Measurements from ENCODE around the gene LIPG.
"Not testable (repeated sequence)": the region's sequence is repeated elsewhere in the genome, so short reads cannot be mapped to it uniquely, and the experiment has no call there.

Gene LIPG

DNA sequence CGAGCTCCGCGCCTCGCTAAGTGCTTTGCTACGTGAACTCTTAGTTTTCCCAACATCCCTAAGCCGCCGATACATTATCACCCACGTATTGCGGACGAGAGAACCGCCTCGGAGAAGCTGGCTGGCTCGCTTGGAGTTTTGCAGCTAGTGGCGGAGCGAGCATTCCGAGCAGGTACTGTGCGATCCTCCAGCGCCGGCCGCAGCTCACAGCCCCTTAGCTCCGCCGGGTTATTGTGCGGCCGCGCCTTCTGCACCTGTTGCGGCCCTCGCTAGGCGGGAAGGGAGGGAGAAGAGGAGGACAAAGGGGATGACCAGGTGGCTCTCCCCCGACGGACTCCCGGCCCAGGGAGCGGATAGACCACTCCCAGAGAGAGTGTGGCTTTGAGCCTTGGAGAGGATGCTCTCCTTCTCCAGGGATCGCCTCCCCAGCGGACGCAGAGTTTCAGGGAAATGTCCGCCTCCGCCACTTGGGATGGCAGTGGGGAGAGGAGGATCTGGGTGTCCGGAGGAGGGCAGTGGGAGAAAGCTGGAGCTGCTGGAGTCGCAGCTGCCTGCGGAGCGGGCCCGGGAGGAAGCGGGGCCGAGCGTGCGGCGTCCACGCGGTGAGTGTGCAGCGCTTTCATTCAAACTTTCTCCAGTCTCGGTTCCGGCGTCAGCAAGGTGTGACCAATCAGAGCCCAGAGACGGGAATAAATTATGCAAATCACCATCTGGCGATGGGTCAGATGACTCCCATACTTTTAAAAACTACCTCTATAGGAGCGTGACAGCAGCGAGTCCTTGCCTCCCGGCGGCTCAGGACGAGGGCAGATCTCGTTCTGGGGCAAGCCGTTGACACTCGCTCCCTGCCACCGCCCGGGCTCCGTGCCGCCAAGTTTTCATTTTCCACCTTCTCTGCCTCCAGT lies at the start of gene LIPG:
Gene LIPG, plus strand, starts transcription at position 769 of the 905 bp plus-strand sequence. CDS start 252 bp downstream, outside the sequence.
- DNase-seq: no peak

DNA sequence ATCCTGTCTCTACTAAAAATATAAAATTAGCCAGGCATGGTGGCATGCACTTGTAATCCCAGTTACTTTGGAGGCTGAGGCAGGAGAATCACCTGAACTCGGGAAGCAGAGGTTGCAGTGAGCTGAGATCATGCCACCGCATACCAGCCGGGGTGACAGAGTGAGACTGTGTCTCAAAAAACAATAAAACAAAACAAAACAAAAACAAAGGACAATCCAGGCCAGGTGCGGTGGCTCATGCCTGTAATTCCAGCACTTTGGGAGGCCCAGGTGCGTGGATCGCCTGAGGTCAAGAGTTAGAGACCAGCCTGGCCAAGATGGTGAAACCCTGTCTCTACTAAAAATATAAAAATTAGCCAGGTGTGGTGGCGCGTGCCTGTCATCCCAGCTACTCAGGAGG lies 49.0 kb upstream of the LIPG start:
- not testable (repeated sequence) for DNase-seq

DNA sequence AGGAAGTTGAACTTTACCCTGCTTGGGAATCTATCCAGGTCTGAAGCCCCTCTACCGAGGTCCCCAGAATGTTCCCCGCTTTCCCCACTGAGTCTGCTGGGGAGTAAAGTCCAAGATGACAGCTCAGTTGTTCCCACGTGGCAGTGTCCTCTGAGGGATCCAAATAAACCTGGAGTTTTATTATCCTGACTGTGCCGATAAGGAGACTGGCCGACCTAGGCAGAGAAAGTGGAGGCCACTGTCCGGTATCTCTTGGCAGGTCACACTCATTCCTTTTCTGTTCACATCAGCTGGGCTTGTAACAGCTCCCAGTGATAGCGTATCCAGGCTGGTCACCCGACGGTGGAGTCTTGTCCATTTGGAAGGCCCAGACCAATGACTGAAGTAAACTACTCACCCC lies 47.3 kb upstream of the LIPG start:
- no peak for DNase-seq

- DNase-seq: not testable (repeated sequence)
Measured at GRCh38 chr18:49515003-49515402, 46.9 kb upstream of the LIPG start.

DNA sequence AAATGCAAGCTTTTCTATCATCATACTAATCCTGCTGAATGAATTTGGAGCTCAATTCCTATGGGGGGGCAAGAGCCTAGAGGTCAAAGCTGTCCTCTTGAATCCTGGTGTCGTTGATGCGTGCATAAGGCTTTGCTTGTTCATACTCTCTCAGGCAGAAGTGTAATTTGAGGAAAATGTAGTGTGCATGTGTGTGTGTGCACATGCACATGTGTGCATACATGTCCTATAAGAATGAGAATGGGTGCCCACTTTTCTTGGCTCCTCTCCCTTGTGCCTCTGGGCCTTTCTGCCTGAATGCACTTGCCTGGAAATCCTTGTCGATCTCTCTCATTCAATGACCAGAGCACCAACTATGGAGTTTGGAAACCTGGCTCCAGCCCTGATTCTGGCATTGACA lies 46.3 kb upstream of the LIPG start:
- DNase-seq: no peak

GRCh38 chr18:49517483-49517882 lies 44.4 kb upstream of the LIPG start:
- no peak for DNase-seq

- no peak for DNase-seq
Measured at GRCh38 chr18:49519101-49519971, 42.5 kb upstream of the LIPG start.

- DNase-seq: no peak
Measured at GRCh38 chr18:49520661-49521145, 41.2 kb upstream of the LIPG start.

GRCh38 chr18:49521216-49521835 lies 40.5 kb upstream of the LIPG start:
- DNase-seq: no peak

- DNase-seq: not testable (repeated sequence)
Measured at GRCh38 chr18:49523580-49524093, 38.2 kb upstream of the LIPG start.

GRCh38 chr18:49524349-49524748 lies 37.5 kb upstream of the LIPG start:
- DNase-seq: no peak

- no peak for DNase-seq
Measured at GRCh38 chr18:49524951-49525350, 36.9 kb upstream of the LIPG start.

- DNase-seq: no peak
Measured at GRCh38 chr18:49525981-49526380, 35.9 kb upstream of the LIPG start.

DNA sequence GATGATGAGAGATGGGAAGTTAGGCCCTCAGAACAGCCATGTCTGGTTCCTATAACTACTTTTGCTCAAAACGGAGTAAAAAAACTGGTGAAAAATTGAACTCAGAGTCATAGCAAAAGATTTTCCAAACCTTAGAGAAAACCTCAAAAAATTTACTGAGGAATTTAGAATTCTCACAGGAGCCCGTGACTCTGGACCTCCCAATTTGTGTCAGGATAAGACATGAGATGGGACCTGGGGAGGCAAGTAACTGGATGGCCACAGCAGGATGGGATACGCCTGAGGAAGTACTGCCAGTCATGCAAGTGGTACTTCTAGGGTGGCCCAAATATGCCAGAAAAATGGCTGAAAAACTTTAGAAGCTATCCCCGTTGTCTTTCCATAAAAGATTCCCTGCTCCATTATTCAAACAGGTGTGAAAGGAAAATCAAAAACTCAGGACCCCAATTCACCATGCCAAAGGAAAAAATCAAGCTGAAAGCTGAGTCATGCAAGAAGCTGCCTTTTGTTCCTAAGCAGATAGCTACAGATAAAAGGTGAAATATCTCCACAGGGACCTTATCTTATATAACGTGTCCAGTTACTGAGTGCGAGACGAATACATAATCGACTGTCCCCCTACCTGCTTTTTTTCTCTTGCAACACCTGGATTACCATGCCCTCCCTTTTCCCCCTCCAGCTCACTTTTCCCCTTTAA lies 34.1 kb upstream of the LIPG start:
- DNase-seq: no peak

DNA sequence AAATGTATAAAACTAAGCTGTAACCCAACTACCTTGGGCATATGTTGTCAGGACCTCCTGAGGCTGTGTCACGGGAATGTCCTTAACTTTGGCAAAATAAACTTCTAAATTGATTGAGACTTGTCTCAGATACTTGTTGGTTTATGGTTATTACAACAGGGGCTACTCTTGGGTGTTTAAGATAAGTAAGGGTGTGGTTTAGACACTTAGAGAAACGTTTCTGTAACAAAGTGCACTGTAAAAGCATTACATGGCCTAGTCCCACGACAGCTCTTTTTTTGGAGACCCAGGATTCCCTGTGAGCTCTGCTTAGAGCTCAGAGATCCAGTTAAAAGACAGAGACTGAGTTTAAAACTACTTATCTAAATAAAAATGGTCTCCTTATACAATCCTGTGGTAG lies 32.3 kb upstream of the LIPG start:
- DNase-seq: no peak

DNA sequence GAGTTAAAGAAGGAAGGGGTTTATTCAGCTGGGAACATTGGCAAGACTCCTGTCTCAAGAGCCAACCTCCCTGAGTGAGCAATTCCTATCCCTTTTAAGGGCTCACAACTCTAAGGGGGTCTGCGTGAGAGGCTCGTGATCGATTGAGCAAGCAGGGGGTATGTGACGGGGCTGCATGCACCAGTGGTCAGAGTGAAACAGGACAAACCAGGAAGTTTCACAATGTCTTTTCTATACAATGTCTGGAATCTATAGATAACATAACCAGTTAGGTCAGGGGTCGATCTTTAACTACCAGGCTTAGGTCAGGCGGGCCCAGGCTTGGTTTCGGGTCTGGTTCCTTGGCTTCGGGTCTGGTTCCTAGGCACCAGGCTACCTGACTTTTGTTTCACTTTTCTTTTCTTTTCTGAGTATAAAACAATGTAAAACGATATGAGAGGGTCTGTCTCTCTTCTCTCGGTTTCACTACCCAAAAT lies 30.1 kb upstream of the LIPG start:
- DNase-seq: no peak

DNA sequence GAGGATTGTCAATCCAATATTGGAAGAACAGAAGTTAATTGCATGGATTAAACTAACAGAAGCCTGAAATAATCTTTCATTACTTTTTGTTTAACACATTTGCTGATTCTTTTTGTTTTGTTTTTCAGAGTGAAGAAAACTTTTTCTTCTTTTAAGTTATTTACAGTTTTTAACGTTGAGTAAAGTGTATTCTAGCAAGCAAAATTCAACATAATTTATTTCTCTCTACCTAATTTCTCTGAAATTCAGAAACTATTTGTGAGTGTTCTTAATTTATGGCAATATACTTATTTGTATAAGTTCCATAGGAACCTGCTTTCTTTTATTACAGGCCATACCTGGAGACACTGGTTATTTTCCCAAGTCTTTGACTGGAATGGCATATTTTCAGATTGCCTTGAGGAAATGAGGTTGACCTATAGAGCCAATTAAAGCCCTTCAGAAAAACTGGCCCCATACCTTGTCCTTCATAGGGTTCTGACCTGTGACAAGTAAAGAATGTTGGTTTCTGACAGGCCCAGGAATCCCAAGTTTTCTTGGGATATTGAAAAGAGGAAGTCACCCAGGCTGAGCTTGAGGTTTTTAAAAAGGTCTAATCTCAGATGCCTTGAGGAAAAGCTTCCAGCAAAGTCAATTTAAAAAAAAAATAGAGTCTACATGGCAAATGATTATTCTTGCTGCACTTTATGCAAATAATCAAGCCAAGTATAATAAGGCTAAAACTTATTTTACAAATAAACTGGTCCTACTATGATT lies 26.8 kb upstream of the LIPG start:
- no peak for DNase-seq

GRCh38 chr18:49537232-49537896 lies 24.5 kb upstream of the LIPG start:
- DNase-seq: no peak

- DNase-seq: no peak
Measured at GRCh38 chr18:49544362-49544761, 17.5 kb upstream of the LIPG start.

DNA sequence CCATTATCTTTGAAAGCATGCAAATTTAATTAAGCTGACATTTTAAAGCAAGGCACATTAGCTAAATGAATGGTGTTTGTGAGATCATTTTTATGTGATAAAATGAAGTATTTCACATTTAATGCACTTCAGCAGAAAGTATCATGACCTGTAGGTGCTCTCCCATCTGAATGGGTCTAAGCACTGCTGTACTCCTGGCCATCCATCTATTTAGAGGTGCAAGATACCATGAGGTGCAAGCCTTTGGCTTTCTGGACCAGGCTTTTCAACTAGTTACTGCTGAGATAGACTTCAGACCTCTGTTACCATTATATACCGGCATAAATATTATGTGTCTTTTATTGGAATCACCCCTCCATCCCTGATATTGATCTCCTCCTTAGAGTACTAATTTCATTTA lies 15.6 kb upstream of the LIPG start:
- no peak for DNase-seq
